Body of pancreas (tissue), 4 donors: ENCODE results near the gene NCAN.

ENCODE experiments used
- CTCF ChIP-seq, 7 experiments: fragments of 450-650 bp in 4 of 7; fragments of 200-600 bp in 3 of 7; sonication (generic) in 3 of 7; IDR thresholded peaks; one replicate each; pipeline ENCODE4 v1.5.1; 2016 to 2019; ENCODE audit warnings: antibody characterized with exemption in 7 of 7
- POLR2A ChIP-seq, 3 donors: fragments of 450-650 bp; IDR thresholded peaks; one replicate each; pipeline ENCODE4 v1.6.1; 2016; ENCODE audit warnings: antibody characterized with exemption in 3 of 3, mild to moderate bottlenecking in 2 of 3

- no peak for TF ChIP-seq CTCF (IDR thresholded peaks at IDR 0.05)
- no peak for TF ChIP-seq POLR2A (IDR thresholded peaks at IDR 0.05)
These were observed 64.6 kb downstream of the NCAN start for GRCh38 chr19:19276386-19276785.
